CD4-positive, alpha-beta T cell treated with Interleukin-6 at 100 ng/mL for 8 hours (primary cell): Measurements from ENCODE around the gene CGB7.
"Not testable (repeated sequence)": the region's sequence is repeated elsewhere in the genome, so short reads cannot be mapped to it uniquely, and the experiment has no call there.

Experiments used
- DNase-seq: peaks from one replicate; pipeline ENCODE4 v3.0.0-alpha.2; 2020; ENCODE audit warnings: mixed read lengths, low spot score

CGB7 gene

DNA sequence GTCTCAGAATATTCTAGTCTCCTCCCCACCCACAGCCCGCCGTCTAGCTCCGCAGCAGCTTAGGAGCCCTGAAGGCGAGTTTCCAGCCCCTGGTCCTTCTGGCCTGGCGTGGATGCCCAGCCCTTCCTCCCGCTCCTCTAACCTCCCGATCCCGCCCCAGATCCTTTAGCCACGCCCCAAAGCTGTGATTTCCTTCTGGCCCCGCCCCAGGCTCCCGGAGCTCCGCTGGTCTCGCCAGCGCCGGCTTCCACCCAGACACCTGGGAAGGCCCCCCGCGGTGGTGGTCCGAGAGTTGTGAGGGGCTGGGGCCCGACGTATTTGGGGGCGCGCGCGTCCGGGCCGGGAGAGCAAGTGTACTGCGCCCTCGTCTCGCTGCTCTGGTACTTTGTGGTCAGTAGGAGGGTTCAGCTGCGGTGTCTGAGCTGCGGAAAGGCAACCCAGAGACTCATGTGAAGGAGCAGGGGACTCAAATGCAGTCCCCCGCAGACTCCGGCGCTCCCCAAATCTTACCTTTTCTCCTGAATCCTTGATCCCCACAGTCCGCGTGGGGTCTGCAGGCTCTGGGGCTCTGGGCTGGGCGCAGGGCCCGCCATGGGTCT is at the start of gene CGB7:
Gene CGB7 (minus strand): TSS at position 114 of the 599 bp plus-strand sequence. CDS start 2,374 bp downstream, outside the sequence.
- DNase-seq, result peak; percentile 25

DNA sequence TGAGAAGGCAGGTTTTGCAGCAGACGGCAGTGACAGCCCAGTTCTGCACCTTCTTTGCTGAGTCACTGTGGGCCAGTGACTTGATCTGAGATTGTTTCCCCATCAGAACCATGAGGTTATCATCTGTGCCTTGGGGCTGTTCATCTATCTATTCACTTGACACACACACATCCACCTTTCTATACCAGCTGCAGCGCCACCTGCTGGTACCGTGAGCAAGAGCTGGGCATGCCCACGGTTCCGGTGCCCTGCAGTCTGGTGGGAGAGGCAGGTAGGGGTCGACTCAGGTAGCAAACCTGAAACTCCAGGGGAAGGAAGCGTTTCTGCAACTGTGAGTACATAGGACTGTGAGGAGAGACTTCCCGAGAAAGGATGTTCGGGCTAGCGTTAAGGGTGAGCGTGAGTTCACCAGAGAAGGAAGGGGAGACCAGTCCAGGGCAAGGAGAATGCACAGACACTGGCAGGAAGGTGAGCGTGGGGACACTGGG is 49.1 kb upstream of the CGB7 start:
- DNase-seq, result peak; percentile 52

DNA sequence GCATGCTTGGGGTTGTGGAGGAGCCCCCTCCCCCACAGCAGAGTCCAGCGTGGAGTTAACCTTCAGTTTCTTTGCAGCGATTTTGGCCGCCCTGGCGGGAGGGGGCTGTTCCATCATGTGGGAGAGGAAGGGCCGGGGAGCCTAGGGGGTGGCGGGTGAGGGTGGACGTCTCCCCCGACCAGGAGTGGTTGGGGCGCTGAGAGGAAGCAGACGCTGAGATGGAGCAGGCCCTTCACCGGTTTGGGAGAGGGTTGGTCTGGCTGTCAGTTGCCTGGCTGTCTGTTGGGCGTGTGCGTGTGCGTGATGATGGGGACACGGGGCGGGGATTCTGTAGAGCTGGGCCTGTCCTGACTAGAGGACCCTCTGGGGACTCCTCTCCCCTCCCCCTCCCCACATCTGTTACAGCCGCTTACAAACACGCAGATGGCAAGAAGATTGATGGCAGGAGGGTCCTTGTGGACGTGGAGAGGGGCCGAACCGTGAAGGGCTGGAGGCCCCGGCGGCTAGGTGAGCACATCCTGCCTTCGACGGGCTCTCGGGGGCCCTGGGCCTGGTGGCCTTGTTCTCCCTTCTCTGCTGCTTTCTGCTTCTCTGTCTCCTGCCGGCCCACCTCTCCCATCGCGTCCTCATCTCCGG is 46.8 kb upstream of the CGB7 start:
- no peak for DNase-seq

DNA sequence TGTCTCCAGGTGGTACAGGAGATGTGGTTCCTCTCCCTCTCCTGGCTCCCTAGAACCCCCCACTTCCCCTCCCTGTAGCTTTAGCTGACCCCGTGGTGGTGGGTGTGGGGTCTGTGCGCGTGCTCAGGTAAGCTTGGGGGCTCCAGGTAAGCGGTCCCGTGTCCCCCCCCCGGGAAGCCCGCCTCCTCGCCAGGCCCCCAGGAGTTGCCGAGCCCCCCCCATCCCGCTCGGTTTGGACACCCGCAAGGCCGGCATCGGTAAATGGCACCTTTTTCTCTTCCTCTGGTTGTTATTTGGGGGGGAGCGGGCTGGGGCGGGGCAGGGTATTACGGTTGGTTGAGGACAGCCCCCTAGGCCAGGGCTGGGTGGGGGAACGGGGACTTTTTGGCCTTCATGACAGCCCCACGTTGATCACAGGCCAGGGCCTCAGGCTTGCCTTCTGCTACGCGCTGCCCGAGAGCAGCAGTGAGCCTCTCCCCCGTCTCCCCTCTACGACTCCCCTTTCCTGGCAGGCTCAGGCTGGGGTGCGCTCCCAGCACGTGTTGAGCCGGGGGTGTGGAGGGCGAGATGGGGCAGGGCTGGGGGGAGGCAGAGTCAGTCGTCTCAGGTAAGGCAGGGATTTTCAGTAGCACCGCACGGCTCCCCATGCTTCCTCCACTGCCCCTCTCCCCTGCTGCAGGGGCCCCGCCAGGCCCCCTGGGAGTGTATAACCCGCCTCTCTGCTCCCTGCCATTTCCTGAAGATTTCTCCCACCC is 46.0 kb upstream of the CGB7 start:
- no peak for DNase-seq

DNA sequence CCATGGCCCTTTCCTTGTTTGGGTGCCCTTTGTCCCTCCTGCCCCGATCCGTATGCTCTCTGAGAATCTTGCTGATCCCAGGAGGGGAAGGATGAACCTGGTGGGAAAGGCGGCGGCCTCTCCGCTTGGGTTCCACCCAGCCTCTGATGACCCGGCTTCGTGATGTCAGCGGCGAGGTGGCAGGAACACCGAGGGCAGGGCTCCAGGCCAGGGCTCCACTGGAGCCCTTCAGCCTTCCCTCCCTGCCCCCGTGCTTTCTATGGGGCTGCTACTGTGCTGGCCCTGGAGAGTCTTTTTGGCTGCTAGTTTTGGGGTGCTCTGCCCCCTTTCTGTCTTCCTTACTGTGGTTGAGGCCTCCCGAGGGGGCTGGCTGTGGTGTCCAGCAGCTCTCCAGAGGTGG is 44.8 kb upstream of the CGB7 start:
- DNase-seq, result no peak

DNA sequence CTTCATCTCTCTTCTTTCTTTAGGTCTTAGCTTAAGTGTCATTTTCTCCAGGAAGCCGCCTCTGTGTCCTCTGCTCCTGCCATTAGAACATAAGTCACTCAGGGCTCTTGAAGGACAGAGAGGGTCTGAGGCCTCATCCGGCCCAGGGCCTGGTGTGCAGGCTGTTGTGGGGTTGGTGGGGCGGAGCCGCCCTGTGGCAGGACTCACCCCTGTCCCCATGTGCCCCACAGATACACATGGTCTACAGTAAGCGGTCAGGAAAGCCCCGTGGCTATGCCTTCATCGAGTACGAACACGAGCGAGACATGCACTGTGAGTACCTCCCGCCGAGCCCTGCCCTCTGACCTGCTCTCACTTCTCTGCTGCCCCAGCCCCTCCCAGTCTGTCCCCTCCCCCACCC is 43.6 kb upstream of the CGB7 start:
- DNase-seq, result no peak

DNA sequence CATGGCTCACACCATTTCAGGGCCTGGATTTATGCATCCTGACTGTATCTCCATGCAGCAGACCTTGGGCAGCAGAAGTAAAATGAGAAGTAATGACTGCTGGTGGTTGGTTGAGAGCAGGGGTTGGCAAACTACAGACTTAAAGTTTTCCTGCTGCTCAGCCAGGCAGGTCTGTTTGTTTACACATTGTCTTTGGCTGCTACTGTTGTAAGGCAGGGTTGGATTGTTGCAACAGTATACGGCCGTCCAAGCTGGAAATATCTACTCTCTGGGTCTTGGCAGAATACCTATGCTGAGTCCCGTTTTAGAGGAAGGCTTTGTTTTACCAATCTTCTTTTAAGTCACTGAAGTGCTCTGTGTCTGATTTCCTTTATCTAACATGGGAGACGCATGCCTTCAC is 41.2 kb upstream of the CGB7 start:
- DNase-seq, result no peak

DNA sequence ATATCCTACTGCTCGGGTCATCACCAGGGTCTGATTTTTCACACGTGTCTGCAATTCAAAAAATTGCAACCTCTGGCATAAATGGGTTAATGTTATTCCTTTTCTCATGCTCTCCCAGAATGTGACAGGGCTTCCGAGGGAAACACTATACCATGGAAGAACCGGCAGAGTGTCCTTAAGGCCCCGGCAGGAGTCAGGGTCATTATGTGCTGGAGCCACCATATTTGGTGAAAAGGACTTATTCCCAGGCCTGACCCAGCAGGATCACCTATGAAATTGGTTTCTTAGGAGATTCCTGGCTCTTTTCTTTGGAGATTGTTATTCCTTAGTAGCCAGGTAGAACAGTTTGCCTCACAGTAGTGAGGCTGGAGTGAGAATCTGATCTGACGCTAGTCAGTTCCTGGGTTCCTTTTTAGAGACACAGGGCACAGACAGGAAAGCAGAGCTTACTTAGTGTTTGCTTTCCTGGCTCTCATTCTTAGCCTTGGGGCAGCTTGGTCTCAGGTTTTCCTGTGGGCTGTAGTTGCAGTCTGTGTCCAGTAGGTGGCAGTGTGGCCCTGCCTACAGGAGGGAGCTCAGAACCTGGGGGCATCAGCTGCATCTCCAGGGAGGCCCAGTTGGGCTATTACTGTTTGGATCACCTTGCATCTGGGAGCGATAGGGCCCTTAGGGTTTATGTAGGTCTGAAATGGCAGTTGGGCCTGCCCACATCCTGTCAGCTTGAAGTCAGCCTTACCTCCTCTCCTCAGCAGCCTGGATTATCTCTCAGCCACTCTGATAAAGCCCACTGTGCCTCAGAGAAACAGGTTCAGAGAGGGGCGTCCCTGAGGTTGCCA is 40.1 kb upstream of the CGB7 start:
- peak; percentile 73 for DNase-seq

DNA sequence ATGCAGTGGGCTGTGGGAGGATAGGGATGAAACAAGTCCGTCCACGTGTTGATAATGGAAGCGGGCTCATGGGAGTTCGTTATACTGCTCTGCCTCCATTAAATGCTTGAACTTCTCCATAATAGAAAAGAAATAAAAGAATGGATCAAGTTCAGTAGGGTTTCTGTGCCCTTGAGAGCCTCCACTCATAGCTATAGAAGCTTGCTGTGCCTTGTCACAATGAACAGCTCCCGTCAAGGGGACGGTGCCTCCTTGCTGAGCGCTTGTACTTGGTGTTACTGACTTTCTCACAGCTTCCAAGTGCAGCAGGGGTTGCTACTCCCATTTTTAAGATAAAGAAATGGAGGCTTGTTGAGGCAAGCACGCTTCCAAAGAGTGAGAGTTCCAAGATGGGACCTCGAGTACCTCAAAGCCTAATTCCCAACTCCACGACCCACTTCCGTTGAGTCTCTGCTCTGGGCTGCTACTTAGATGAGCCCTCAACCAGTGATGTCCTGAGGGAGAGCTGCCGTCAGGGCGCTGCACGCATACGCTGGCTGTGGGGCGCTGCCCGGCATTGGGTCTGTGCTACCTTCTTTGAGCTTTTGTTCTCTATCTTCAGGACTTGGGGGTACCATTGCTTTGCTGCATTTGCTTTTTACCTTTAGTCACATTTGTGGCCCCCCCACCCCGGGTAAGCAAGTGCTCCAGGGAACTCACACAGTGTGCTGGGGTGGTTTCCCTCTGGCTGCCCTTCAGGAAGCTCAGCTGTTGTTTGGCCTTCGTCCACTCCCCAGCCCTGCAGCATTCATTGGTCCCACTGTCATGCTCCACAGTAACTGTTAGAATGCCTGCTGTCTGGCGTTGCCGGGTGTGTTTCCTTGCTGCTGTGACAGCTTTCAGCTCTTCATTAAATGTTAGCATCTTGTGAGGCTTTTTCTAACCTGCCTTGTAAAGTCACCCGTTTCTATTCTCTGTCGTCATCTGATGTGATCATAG is 37.2 kb upstream of the CGB7 start:
- no peak for DNase-seq

DNA sequence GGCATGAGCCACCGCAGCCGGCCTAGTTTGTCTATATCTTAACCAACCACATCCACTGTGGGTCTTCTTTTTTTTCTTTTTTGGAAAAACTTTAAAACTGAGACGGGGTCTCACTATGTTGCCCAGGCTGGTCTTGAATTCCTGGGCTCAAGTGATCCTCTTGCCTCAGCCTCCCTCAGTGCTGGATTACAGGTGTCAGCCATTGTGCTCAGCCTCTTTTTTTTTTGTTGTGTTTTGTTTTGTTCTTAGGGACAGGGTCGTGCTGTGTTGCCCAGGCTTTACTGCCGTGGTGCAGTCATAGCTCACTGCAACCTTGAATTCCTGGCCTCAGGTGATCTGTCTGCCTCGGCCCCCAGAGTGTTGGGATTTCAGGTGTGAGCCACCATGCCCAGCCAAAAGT is 35.1 kb upstream of the CGB7 start:
- no peak for DNase-seq

DNA sequence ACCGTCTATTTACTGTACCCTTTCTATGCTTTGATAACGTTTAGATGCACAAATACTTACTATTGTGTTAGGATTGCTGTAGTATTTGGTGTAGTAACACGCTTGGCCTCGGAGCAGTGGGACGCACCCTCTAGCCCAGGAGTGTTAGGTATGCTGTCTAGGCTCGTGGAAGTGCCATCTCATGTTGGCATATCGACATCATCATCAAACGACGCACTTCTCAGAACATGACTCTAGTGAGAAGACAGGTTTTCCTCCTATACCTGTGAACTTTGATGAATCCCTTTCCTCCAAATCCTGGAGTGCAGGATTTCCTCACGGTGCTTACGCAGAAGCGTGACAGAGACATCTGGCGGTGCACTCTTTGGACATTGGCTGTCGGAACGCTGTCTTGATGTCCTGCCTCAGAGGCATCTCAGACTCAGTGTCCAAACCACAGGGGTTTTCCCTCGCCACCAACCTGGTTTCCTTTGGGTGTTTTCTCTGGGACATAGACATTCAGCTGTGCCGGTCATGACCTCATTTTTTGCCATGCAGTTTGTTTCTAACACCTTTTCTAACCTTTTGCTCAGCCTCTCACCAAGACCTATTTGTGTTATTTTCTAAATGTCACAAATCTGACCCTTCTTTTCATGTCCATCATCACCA is 34.0 kb upstream of the CGB7 start:
- no peak for DNase-seq

DNA sequence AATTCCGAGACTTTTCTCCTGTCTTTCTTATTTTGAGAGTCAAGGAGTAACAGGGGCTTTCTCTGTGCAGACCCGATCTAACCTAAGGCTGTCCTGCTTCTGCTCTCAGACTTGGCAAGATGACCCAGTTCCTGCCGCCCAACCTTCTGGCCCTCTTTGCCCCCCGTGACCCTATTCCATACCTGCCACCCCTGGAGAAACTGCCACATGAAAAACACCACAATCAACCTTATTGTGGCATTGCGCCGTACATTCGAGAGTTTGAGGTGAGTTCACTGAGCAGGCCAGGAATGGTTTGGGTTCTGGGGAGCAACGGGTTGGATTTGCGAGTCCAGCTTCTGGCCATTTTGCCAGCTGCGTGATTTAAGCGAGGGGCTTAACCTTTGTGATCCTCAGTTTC is 28.7 kb upstream of the CGB7 start:
- DNase-seq, result no peak

DNA sequence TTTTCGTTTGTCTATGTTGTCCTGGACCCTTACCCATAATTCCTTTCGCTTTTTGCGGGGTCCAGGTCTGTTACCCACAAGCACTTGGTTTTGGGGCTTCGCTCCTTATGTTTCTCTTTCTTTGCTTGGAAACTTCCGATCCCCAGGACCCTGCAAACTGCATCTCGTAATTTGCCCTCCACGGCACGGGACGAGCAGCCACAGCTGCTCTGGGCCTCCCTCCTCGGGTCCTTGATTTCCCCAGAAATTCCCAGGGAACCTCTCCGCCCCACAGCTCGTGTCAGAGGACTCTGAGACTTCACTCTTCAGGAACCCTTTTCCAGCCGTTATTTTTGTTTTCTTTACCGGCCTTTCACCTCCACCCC is 28.3 kb upstream of the CGB7 start:
- DNase-seq, result no peak

DNA sequence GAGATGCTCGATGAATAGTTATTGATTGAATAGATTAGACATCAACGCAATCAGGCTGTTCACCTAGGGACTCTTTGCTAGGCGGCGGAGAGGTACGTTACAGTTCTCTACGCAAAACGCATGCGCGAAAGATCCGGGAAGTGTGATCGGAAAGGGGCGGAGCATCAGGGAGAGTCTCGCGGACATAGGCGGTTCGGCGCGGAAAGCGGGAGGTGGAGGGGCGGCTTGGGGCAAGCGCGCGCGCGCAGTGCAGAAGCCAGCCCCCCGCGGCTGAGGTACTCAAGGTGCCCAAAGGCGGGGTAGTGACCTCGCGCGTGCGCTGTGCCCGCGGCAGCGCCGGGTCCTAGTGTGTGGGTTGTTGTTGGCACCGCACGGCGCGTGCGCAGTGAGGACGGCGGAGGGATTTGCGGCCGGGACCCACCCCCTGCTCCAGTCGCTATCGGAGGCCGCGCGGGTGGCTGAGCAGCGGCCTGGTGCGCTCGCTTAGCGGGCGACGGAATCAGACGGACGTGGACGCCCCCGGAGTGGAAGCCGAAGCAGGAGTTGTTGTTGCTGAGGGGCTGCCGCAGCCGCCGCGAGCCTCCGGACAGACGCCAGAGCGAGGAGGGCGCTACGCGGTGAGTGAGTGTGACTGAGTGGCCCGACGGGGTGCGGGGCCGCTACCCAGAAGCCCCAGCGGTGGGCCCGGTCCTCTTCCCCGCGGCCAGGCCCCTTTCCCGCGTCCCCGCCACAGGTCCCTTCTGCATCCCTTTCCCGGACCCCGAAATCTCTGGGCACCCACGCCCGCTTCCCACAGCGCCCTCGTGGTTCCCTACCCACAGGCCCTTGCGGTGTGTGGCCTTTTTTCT is 27.7 kb upstream of the CGB7 start, which contains the start of gene SNRNP70:
Gene SNRNP70 (plus strand): TSS at position 432 of the 848 bp plus-strand sequence. CDS start 964 bp downstream, outside the sequence.
- peak; percentile 100 for DNase-seq

DNA sequence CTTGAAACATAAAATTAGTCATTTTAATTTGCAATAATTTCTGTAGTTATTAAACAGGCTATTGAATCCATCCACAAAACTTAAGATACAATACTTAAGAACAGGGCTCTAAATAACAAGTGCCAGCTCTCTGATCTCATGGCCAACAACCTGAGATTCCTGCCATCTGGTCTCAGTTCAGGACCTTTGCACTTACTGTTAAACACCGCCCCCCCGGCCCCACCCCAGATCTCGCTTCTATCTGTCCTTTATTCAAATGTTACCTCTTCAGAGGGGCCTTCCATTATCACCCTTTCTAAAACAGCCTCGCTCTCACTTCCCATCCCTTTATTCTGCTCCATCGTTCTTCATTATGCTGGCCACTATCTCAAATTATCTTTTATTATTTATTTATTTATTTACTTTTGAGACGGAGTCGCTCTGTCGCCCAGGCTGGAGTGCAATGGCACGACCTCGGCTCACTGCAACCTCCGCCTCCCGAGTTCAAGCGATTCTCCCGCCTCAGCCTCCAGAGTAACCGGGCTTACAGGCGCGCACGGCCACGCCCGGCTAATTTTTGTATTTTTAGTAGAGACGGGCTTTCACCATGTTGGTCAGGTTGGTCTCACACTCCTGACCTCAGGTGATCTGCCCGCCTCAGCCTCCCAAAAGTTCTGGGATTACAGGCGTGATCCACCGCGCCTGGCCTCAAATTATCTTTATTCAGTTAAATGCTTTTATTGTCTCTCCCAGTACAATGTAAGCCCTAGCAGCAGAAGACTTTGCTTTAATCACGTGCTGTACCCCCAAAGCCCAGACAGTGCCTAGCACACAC is 26.9 kb upstream of the CGB7 start:
- DNase-seq, result no peak

DNA sequence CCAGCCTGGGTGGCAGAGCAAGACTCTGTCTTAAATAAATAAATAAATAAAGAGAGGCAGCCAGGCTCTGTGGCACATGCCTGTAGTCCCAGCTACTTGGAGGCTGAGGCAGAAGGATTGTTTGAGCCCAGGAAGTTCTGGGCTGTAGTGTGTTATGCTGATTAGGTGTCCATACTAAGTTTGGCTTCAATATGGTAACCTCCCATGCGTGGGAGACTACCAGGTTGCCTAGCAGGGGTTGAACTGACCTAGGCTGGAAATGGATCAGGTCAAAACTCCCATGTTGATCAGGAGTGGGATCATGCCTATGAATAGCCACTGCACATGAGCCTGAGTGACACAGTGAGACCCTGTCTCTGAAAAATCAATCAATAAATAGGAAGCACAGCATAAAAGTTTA is 23.7 kb upstream of the CGB7 start:
- DNase-seq, result no peak

DNA sequence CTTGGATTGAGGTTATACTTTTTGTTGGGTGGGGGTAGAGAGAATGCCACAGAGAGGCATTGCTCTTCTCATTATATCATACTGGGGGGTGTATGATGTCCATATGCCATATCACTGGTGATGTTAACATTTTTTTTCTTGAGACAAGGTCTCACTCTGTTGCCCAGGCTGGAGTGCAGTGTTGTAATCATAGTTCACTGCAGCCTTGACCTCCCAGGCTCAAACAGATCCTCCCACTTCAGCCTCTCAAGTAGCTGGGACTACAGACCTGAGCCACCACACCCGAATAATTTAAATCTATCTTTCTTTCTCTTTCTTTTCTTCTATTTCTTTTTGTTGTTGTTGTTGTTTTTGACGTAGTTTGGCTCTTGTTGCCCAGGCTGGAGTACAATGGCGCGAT is 22.8 kb upstream of the CGB7 start:
- no peak for DNase-seq

DNA sequence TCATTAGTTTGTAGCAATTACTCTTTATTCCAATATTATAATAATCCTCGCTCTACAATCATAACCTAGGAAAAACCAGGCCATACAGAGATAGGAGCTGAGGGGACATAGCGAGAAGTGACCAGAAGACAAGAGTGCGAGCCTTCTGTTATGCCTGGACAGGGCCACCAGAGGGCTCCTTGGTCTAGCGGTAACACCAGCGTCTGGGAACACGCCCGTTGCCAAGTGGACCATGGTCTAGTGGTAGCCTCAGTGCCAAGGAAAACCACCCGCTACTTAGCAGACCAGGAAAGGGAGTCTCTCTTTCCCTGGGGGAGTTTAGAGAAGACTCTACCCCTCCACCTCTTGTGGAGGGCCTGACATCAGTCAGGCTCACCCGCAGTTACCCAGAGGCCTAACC is 17.3 kb upstream of the CGB7 start:
- DNase-seq, result not testable (repeated sequence)
